ENCODE results near the gene RSPH6A. TPM values are rescaled to one million over a fixed set of nuclear protein-coding genes. Genes with fewer than 3 reads are reported as not detected.

RSPH6A gene
- total RNA-seq, 1 experiment from 2014 or later: 0.39 TPM

DNA sequence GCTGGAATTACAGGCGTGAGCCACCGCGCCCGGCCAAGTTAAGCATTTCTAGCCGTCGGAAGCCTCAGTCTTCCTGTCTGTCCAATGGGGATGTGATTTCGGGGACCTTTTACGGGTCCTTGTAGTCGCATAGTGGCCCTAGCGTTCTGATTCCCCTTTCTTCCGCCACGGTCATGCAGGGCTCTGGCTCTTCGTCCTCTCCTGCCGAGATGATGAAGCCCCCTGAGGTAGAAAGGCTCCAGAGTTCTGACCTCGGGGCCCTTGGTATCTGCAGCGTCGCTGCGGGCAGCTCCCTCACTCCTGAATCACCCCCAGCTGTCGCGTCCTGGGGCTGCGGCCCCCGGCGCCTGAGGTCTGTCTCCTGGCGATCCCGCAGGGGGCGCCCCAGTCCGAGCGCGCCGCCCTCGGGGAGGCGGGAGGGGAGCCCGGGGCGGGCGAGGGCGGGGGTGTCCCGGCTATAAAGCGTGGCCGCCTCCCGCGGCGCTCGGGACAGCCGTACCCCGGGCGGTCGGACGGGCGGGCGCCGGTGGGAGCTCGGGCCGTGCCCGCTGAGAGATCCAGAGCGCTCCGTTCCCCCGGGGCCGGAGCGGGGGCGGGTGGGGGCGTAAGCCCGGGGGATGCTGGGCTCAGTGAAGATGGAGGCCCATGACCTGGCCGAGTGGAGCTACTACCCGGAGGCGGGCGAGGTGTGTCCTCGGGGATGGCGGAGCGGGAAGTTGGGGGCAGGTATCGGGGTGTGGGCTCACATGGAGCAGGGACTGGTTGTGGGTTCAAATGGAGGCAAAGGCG, 48.9 kb upstream of the RSPH6A start, which contains the start of gene FOXA3 (continued):
- TF ChIP-seq, protein P1, sequence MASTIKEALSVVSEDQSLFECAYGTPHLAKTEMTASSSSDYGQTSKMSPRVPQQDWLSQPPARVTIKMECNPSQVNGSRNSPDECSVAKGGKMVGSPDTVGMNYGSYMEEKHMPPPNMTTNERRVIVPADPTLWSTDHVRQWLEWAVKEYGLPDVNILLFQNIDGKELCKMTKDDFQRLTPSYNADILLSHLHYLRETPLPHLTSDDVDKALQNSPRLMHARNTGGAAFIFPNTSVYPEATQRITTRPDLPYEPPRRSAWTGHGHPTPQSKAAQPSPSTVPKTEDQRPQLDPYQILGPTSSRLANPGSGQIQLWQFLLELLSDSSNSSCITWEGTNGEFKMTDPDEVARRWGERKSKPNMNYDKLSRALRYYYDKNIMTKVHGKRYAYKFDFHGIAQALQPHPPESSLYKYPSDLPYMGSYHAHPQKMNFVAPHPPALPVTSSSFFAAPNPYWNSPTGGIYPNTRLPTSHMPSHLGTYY (CRISPR knock-in tag; IDR thresholded peaks at IDR 0.05): no peak
- TF ChIP-seq, protein P2, sequence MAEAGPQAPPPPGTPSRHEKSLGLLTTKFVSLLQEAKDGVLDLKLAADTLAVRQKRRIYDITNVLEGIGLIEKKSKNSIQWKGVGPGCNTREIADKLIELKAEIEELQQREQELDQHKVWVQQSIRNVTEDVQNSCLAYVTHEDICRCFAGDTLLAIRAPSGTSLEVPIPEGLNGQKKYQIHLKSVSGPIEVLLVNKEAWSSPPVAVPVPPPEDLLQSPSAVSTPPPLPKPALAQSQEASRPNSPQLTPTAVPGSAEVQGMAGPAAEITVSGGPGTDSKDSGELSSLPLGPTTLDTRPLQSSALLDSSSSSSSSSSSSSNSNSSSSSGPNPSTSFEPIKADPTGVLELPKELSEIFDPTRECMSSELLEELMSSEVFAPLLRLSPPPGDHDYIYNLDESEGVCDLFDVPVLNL (CRISPR knock-in tag; IDR thresholded peaks at IDR 0.05; ENCODE audit: borderline replicate concordance, low read depth): no peak
- TF ChIP-seq, protein P3, sequence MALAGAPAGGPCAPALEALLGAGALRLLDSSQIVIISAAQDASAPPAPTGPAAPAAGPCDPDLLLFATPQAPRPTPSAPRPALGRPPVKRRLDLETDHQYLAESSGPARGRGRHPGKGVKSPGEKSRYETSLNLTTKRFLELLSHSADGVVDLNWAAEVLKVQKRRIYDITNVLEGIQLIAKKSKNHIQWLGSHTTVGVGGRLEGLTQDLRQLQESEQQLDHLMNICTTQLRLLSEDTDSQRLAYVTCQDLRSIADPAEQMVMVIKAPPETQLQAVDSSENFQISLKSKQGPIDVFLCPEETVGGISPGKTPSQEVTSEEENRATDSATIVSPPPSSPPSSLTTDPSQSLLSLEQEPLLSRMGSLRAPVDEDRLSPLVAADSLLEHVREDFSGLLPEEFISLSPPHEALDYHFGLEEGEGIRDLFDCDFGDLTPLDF (CRISPR knock-in tag; IDR thresholded peaks at IDR 0.05): no peak
- TF ChIP-seq TP53 (CRISPR knock-in tag; IDR thresholded peaks at IDR 0.05) (no peak), FOXK1 (CRISPR knock-in tag; IDR thresholded peaks at IDR 0.05) (no peak), FOXP1 (CRISPR knock-in tag; IDR thresholded peaks at IDR 0.05; ENCODE audit: borderline replicate concordance) (0 out of 2 replicates have a peak, but pooled peaks have one; percentile 9), CREM (CRISPR knock-in tag; IDR thresholded peaks at IDR 0.05) (no peak), MYBL2 (CRISPR knock-in tag; IDR thresholded peaks at IDR 0.05) (no peak), SMAD4 (CRISPR knock-in tag; IDR thresholded peaks at IDR 0.05) (no peak), GABPB1 (CRISPR knock-in tag; IDR thresholded peaks at IDR 0.05) (no peak; the same call in 1 of the 2 replicates), NR1H2 (CRISPR knock-in tag; IDR thresholded peaks at IDR 0.05) (no peak), FOXJ3 (CRISPR knock-in tag; IDR thresholded peaks at IDR 0.05; ENCODE audit: borderline replicate concordance) (no peak), KAT7 (CRISPR knock-in tag; IDR thresholded peaks at IDR 0.05; ENCODE audit: borderline replicate concordance) (no peak), ELF4 (CRISPR knock-in tag; IDR thresholded peaks at IDR 0.05; ENCODE audit: low read depth) (no peak), ZNF121 (CRISPR knock-in tag; IDR thresholded peaks at IDR 0.05) (no peak)
- TF ChIP-seq, protein P4, sequence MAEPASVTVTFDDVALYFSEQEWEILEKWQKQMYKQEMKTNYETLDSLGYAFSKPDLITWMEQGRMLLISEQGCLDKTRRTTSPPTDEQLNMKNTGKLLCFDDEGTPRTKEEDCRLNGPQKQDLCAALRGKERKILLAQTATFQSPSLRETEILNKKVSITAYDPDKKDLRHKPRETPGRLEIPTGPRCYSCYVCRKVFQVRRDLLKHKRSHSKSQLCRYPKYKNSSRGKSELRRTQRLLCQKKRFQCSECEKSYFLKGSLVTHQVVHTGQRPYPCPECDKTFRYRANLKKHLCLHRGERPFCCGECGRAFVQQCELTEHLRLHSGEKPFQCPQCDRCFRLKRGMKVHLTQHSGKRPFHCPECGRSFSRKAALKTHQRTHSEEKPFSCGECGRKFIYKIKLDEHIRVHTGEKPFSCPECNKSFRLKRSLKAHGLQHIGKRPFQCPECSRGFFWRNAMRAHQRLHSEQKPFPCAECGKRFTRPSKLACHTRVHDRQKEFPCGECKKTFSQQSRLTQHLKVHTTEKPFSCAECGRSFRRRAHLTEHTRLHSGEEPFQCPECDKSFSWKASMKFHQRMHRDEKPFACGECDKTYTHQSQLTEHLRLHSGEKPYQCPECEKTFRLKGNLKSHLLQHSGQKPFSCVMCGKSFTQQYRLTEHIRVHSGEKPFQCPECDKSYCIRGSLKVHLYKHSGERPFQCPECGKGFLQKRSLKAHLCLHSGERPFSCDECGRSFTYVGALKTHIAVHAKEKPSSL (CRISPR knock-in tag; conservative IDR thresholded peaks at IDR 0.05): no peak
- TF ChIP-seq, protein P5, sequence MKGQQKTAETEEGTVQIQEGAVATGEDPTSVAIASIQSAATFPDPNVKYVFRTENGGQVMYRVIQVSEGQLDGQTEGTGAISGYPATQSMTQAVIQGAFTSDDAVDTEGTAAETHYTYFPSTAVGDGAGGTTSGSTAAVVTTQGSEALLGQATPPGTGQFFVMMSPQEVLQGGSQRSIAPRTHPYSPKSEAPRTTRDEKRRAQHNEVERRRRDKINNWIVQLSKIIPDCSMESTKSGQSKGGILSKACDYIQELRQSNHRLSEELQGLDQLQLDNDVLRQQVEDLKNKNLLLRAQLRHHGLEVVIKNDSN (CRISPR knock-in tag; IDR thresholded peaks at IDR 0.05): no peak
- TF ChIP-seq, protein P6, sequence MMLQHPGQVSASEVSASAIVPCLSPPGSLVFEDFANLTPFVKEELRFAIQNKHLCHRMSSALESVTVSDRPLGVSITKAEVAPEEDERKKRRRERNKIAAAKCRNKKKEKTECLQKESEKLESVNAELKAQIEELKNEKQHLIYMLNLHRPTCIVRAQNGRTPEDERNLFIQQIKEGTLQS (CRISPR knock-in tag; conservative IDR thresholded peaks at IDR 0.05): no peak
- TF ChIP-seq, protein P7, sequence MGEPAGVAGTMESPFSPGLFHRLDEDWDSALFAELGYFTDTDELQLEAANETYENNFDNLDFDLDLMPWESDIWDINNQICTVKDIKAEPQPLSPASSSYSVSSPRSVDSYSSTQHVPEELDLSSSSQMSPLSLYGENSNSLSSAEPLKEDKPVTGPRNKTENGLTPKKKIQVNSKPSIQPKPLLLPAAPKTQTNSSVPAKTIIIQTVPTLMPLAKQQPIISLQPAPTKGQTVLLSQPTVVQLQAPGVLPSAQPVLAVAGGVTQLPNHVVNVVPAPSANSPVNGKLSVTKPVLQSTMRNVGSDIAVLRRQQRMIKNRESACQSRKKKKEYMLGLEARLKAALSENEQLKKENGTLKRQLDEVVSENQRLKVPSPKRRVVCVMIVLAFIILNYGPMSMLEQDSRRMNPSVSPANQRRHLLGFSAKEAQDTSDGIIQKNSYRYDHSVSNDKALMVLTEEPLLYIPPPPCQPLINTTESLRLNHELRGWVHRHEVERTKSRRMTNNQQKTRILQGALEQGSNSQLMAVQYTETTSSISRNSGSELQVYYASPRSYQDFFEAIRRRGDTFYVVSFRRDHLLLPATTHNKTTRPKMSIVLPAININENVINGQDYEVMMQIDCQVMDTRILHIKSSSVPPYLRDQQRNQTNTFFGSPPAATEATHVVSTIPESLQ (CRISPR knock-in tag; IDR thresholded peaks at IDR 0.05): no peak
- TF ChIP-seq, protein P8, sequence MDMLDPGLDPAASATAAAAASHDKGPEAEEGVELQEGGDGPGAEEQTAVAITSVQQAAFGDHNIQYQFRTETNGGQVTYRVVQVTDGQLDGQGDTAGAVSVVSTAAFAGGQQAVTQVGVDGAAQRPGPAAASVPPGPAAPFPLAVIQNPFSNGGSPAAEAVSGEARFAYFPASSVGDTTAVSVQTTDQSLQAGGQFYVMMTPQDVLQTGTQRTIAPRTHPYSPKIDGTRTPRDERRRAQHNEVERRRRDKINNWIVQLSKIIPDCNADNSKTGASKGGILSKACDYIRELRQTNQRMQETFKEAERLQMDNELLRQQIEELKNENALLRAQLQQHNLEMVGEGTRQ (CRISPR knock-in tag; IDR thresholded peaks at IDR 0.05): no peak
- TF ChIP-seq, protein P9, sequence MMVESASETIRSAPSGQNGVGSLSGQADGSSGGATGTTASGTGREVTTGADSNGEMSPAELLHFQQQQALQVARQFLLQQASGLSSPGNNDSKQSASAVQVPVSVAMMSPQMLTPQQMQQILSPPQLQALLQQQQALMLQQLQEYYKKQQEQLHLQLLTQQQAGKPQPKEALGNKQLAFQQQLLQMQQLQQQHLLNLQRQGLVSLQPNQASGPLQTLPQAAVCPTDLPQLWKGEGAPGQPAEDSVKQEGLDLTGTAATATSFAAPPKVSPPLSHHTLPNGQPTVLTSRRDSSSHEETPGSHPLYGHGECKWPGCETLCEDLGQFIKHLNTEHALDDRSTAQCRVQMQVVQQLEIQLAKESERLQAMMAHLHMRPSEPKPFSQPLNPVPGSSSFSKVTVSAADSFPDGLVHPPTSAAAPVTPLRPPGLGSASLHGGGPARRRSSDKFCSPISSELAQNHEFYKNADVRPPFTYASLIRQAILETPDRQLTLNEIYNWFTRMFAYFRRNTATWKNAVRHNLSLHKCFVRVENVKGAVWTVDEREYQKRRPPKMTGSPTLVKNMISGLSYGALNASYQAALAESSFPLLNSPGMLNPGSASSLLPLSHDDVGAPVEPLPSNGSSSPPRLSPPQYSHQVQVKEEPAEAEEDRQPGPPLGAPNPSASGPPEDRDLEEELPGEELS (CRISPR knock-in tag; IDR thresholded peaks at IDR 0.05): peak; percentile 18; the same call in 1 of the 2 replicates
- TF ChIP-seq, protein P10, sequence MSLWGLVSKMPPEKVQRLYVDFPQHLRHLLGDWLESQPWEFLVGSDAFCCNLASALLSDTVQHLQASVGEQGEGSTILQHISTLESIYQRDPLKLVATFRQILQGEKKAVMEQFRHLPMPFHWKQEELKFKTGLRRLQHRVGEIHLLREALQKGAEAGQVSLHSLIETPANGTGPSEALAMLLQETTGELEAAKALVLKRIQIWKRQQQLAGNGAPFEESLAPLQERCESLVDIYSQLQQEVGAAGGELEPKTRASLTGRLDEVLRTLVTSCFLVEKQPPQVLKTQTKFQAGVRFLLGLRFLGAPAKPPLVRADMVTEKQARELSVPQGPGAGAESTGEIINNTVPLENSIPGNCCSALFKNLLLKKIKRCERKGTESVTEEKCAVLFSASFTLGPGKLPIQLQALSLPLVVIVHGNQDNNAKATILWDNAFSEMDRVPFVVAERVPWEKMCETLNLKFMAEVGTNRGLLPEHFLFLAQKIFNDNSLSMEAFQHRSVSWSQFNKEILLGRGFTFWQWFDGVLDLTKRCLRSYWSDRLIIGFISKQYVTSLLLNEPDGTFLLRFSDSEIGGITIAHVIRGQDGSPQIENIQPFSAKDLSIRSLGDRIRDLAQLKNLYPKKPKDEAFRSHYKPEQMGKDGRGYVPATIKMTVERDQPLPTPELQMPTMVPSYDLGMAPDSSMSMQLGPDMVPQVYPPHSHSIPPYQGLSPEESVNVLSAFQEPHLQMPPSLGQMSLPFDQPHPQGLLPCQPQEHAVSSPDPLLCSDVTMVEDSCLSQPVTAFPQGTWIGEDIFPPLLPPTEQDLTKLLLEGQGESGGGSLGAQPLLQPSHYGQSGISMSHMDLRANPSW (CRISPR knock-in tag; conservative IDR thresholded peaks at IDR 0.05; ENCODE audit: low read depth): no peak

Data from WTC11 (cell line).